ENCODE measurements around the gene PLK3.
"Not testable (repeated sequence)": the region's sequence is repeated elsewhere in the genome, so short reads cannot be mapped to it uniquely, and the experiment has no call there.

DNA sequence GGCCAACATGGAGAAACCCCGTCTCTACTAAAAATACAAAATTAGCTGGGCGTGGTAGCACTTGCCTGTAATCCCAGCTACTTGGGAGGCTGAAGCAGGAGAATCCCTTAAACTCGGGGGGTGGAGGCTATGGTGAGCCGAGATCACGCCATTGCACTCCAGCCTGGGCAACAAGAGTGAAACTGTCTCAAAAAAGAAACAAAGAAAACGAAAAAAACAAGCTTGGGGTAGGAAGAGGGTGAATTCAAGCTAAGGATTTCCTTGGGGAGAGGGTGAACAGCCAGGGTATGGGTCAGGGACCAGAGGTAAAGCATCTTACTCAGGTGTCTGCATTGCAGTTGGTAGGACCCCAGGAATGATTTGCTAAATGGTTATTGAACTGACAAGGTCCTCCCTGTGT, 33.8 kb upstream of the PLK3 start:
- not testable (repeated sequence) for TF ChIP-seq EZH2phosphoT487 (IDR thresholded peaks at IDR 0.05; ENCODE audit: low read length)
- TF ChIP-seq, protein P1, sequence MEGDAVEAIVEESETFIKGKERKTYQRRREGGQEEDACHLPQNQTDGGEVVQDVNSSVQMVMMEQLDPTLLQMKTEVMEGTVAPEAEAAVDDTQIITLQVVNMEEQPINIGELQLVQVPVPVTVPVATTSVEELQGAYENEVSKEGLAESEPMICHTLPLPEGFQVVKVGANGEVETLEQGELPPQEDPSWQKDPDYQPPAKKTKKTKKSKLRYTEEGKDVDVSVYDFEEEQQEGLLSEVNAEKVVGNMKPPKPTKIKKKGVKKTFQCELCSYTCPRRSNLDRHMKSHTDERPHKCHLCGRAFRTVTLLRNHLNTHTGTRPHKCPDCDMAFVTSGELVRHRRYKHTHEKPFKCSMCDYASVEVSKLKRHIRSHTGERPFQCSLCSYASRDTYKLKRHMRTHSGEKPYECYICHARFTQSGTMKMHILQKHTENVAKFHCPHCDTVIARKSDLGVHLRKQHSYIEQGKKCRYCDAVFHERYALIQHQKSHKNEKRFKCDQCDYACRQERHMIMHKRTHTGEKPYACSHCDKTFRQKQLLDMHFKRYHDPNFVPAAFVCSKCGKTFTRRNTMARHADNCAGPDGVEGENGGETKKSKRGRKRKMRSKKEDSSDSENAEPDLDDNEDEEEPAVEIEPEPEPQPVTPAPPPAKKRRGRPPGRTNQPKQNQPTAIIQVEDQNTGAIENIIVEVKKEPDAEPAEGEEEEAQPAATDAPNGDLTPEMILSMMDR (IDR thresholded peaks at IDR 0.05; ENCODE audit: low read length), result not testable (repeated sequence)

All from MM.1S (cell line).